Measurements from ENCODE around the gene CCDC51. TPM values are rescaled to one million over a fixed set of nuclear protein-coding genes. Genes with fewer than 3 reads are reported as not detected.

CCDC51 gene
- total RNA-seq, 1 donor from 2014 or later: 18.0 TPM

DNA sequence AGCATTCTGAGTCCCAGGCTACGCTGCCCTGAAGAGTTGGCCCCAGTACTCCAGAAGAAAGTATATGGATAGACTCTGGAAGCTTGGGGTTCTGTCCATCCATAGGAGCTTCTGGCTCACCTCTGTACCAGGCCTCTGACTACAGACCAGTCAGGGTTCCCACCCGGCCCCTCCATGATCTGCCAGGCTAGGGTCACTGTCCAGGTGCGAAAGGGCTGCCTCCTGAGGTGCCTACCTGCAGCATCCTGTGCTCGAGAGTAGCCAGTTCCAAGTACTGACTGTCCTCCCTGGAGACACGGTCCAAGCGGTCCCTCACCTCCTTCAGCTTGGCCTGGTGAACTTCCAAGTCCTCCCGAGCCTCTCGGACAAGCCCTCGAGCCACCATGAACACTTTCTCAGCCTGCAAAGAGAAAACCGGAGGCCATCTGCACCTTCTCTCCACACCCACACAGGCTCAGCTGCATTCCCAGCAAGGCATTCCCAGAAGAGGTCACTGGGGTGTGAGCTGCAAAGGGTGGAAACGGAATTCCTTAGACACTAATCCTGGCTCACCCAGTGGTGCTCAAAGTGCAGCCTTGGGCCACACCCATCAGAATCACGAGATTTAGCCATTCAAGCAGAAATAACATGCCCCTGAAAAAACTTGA lies 6.3 kb downstream of the CCDC51 start:
- DNase-seq: no peak

DNA sequence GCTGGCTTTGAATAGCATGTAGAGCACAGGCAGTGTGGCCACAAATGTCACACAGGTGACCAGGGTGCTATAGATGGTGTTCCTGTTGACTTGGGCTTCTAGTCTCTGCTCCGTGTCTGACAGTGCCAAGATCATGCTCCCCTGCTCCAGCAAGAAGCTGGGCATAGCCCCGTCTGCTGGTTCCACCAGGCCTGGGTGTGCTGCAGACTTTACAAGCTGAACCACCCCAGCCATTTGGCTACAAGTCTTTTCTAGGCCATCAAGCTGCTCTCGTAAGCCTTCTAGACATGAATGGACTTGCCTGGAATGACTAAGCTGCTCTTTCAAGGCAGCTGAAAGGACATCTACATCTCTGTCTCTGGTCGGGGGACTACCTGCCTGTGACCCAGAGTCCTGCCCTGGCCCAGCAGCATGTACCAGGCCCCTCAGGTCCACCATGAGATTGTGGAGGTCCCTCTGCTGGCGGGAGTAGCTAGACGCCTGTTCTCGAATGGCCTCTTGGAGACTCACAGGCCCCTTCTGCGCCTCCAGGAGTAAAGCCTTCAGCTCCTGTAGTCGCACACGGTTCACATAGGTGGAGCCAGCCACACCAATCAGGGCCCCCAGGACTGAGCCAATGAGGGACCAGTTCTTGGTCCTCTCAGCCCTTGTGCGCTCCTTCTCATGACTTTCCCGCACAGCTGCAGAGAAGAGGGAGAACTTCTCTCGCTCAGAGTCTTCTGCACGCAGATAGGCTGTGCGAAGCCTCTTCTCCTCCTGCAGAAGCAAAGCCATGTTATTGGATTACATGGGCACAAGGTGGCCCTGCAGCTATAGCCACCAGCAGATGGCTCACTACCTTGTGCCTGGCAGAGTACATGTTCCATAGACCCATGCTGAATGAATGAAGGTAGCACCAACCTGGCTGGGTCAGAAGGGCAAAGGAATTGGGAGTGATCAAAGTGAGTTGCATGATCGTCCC lies 7.2 kb downstream of the CCDC51 start:
- peak; percentile 36 for DNase-seq

DNA sequence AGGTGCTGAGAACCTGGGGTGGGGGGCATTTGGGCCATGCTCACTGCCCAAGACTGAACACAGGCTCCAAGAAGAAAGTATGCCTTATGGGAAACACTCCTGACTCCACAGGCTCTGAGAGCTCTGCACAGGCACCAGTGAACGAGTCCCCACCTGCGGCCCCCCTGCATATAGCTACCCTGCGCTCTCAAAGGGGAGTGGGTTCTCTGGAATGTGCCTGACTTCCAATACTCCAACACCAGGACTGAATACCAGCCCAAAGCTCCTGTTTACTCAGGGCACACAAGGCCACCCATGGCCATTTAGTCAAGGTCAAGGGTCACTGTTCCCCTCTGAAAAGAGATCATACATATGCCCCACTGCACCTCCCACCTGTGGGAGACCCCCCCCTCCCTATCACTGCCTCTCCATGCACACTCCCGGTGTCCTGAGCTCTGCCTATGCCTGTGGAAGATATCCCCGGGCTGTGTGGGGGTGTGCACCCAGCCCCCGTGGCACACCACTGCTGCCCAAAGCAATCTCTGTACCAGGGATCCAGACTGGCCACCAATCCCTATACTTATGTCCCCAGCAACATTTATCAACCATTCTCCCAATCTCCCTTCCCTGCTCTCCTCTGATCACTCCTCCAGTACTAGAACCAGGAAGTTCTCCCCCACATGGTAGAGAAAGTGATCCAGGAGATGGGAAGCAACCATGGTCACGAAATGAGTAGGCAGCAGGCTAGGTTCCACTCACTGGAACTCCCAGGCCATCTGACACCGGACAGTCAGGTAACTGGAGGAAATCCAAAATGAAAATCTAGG lies 8.5 kb downstream of the CCDC51 start:
- DNase-seq: no peak

DNA sequence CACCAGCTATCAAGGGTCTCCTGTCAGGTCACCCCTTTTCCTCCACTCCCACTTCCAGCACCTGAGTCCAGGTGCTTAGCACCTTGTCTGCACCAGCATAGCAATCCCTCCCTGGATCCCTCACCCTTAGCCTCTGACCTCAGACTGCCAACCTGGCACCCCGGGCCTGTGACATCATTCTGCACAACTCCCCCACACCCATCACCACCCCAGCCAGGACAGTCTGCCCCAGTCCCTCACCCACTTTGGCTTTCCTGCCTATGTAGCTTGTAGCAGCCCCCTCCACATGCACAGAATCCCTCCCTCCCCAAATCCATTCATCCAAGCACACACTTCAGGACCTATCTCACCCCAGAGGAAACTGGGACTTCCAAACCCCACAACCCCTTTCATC lies 9.2 kb downstream of the CCDC51 start:
- DNase-seq: no peak

DNA sequence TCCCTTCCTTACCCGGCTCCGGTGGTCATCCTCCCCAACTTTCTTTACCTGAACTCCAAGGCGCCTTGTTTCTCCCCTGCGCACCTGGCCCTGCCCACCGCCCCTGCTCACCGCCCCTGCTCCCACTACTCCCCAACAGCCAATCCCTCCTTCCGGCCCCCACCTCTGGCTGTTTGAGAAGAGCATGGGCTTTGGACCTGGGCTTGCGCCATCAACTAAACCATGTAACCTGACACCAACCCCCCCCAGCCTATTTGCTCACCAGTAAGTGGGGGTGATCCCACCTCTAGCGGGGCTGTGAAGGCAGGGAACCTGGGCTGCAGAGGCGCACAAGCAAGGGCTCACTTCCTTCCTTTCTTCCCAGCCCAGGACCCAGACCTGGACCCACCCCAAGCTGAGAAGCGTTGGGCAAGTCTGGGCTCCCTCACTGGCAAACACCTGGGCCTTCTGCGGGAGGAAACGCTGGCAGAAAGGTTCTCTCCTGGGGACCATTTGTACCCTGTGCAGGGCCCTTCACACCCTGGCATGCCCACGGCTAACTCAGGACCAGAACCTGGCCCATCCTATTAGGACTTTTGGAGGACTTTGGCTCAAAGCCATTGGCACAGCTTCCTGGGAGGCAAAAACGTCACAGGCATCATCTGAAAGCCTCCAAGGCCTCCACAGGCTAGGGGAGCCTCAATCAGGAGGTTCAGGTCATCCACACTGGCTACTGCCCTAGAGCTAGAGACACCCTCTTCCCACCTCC lies 9.8 kb downstream of the CCDC51 start, which contains the start of gene PLXNB1:
Gene PLXNB1, minus strand, starts transcription at position 127 of the 748 bp plus-strand sequence. CDS start 5,475 bp downstream, outside the sequence.
- DNase-seq: peak; percentile 30

DNA sequence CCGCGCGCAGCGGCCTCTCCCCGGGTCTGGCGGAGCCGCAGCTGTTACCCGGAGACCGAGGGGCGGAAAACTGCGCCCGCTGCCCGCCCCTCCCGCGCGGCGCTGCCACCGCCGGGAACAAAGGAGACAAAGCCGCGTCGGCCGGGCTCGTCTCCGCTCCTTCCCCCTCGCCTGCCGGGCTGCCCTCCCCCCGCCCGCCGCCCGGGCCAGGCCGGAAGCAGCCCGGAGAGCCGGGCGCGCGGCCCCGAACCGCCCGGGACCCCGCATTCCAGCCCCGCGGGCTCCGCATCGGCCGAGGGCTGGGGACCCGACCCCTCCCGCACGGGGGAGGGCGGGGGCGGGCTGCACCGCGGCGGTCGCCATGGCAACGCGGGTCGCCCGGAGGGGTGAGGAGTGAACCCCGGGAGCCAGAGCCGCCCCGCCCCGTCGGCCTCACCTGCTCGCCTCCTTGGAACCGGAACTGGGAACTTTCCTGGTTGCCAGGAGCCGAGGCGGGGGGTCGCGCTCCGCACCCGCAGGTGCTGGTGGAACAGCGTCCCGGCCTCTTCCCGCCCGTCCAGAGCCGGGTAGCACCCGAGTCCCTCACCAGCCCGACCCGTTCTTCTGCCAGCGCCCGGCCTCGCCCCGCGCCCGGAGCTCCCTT lies 10.5 kb downstream of the CCDC51 start:
- peak; percentile 41 for DNase-seq

DNA sequence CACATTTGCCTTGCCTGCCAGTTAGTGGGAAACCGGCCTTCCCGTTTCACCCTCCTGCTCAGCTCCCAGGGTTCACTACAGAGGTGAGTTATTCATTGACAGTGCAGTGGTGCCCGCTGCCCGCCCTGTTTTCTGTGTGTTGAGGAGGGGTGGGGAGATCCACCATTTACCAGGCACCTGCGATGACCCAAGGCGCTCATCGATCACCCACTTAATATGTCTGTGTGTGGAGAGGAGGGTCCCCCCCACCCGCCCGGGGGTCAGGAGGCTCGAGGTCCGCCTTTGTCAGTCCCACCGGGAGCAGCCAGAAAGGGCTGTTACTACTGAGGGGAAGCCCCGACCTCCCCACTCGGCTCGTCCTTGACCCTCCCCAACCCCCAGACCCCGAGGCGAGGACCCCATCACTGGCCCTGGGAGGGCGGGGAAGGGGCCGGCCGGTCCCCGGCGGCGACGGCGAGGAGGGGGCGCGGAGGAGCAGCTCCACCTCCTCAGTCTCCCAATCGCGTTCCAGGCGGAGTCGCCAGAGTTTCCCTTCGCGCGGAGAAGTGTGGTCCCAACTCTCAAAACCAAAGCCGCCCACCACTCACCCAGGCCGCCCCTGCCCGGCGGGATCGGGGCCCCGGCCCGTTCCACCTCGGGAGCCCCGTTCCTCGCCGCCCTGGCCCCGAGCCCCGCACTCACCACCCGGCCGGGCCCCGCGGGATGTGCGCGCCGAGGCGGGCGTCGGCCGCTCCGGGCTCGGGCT lies 11.2 kb downstream of the CCDC51 start:
- DNase-seq: peak; percentile 50

DNA sequence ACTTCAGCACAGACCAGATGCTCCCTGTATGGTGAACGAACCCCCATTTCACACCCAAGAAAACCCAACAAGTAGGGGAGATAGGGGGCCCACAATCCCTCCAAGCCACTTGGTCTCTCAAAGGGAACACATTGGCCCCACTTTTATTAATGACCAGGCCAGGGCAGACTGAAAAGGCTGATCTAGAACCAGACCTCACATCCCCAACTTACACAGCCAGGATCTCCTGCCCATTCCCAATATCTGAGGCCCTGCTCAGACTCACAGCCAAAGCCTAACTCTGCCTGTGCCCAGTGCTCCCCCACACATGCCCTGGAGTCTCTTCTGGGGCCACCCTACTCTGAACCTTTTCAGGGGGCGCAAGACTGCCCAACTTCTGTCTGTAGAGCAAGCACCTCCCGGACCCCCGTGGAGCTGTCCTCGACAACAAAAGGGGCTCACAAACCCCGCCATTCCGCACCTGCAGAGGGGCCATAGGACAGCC lies 11.8 kb downstream of the CCDC51 start:
- no peak for DNase-seq

DNA sequence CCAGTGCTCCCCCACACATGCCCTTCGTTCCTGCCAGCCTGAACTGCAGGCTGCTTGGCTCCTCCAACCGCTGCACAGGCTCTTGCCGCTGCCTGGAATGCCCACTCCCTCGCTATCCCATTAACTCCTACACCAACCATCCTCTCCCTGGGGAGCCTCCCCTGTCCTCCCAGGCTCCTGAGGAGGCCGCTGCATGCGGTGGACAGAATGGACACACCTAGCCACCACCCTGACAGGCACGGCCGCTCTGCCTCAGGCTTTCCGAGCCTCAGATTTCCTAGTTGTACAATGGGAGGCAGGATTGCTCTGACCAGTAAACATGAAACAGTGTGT lies 12.3 kb downstream of the CCDC51 start:
- no peak for DNase-seq

DNA sequence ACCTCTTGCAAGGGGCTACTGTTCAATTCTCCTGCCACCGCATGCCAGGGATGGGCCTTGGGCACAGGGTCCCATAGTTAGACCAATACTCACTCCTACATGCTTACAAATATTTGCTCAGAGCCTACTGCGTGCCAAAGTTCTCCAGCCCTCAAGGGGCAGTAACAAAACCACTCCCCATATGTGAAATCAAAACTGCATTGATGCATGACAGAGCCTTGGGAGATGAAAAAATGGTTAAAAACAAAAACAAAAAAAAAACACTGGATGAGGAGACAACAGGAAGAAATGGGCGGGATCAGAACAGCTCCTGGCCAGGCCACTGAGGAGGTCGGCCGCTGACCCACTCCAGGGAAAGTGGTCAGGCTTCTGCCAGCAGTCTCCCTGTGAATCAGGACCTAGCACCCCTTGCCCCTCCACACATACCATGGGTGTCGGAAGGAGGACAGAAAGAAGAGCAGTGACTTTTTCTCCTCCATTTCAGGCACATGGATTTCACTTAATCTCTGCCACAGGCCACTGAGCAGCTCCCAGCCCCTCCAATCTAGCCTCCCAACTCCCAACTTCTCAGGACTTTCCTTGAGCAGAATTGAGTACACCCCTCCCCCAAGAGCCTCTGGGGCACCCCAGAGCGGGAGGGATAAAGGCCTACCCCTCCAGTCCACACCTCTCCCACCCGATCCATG lies 12.8 kb downstream of the CCDC51 start:
- DNase-seq: no peak

DNA sequence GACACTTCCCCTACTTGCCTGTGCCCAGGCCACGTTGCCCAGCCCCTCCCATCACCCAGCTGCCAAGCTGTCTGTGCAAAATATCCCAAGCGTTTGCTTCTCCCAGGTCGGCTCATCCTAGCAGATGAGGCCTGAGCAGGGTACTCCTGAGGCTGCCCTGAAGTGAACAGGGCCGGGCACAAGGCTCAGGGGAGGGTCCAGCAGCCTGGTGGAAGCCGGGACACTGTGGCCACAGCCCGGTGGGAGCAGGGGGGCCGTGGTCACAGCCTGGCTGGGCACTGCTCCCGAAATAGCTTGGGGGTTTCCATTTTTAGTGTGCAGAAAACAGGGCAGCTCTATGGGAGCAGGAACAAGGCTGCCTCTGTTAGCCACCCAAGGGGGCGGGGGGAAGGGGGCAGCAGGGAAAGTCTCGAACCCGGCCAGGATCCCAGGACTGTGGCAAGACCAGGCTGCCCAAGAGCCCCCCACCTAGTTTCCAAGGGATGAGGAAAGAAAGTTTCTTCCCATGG lies 13.5 kb downstream of the CCDC51 start:
- DNase-seq: no peak

DNA sequence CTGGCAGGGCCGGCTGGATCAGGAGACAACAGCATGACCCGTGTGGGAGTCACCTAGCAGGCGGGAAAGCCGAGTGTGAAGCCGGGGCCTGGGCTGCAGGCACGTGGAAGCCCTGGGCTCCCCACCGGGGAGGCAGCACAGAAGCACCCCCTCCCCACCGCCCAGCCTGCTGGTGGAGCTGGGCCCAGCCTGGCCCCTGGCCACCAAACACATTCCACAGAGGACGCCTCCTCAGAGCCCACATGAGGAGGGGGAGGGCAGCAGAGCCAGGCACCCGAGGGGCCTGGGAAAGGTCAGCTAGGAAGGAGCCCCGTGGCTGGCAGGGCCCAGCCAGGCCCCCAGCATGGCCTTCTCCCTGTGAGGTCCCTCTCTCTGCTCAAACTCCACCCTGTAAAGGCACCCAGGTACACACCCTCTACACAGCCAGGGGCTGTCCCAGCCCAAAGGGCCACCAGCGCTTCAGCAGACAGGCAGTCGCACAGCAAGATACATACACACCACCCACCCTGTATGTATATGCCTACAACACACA lies 14.6 kb downstream of the CCDC51 start:
- no peak for DNase-seq

DNA sequence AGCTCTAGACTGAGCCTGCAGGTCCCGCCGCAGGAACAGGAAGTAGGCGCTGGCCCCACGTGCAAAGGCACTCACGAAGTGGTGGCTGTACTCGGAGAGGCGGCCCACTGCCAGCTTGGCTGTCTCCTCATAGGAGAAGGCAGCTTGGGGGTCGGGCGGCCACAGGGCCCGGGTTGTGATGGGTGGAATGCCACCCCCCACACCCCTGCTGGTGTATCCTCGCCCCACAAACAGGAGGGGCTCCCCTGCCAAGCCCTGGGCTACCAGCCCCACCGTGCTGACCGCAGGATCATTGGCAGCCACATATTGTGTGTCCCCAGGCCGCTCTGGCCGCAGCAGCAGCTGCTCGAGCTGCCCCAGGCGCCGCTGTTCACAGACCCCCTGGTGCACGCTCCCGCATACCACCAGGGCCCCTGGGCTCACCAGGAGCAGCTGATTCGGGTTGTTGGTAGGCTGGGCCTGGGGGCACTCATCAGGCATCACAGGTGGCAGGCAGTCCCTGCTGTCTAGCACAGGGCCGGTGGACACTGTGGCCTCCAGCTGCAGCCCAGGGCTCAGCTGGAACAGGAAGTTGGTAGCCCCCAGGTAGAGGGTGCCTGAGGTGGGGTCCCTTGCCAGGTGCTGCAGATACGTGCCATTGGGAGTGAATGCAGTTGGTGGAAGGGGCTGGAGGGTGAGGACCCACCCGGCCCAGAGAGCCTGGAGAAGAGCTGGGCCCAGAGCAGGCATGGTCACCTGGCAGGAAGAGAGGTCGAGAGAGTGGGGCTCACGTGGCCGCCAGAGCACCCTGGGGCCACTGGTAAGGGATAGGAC lies 15.8 kb downstream of the CCDC51 start:
- DNase-seq: no peak

DNA sequence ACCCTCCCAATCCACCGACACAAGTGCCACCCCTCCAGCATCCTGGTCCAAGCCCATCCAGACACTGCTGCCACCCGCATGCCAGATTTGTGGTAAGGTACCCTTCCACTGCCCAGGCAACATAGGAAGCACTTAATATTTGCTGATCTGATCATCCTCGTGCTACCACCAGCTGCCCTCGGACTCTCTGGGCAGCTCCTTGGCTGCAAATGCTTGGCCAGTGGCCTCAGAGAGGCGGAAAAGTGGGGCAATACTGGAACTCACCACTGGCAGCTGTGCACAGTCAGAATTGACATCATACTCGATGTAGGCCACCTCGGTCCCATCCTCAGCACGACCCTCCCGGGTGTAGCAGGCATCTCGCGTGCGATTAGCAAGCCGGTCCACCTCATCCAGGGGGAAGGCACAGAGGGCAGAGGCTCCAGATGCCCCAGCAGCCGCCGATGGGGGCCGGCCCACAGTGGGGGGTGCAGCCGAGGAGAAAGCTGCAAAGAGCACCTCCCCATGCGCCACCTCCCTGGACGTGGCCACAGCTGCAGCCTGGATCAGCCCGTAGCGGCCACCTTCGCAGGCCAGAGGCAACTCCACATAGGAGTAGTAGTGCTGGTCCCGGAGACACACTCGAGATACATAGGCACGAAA lies 16.6 kb downstream of the CCDC51 start:
- no peak for DNase-seq

DNA sequence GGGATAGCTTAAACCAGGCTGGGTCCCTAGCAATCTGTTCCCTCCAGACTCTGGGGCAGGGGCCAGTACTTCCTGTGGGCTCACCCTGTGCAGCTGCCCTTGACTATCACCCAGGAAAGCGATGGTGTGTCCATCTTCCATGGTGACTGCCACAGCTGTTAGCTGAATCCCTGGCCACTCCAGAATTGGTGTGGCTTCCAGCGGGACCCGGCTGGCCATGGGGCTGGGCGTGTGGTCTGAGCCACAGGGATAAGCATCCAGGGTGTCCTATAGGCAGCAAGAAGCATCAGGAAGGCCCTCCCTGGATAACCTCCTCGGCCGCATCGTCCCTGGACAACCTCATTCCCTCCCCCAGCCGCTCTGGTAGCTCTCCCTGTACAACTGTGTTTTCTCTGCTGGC lies 17.2 kb downstream of the CCDC51 start:
- DNase-seq: no peak

DNA sequence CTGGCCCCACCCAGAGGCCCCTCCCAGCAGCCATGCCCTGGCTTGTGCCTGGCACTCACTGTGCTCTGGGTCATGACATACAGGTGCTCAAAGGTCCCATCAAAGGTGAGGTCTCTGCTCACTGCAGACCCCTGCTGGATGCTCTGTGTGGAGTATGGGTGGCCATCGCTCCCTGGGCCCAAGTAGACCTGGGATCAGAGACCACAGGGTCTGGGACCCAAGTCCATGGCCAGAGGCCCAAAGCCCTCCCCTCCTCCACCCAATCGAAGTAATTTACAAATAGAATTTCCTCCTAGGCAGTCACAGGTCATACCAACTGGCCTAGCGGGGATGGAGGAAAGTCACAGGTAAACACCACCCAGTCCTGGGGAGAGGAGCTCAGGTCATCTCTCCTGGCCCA lies 17.6 kb downstream of the CCDC51 start:
- DNase-seq: no peak

DNA sequence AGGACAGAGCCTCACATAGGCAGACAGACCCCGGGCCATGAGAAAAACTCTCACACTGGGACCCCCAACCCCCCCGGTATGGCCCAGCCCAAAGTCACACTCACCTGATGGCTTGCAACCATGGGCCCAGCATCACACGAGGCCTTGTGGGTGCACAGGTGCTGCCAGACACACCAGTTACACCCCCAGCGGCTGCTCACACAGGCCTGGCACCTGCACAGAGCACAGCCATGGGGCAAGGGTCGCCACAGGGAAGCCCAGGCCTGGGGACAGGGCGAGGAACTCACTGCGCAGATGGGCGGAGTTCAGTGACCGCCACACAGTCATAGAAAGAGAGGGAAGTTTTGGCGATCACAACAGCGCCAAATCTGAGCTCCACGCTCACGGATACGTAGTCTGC lies 19.4 kb downstream of the CCDC51 start:
- DNase-seq: no peak

DNA sequence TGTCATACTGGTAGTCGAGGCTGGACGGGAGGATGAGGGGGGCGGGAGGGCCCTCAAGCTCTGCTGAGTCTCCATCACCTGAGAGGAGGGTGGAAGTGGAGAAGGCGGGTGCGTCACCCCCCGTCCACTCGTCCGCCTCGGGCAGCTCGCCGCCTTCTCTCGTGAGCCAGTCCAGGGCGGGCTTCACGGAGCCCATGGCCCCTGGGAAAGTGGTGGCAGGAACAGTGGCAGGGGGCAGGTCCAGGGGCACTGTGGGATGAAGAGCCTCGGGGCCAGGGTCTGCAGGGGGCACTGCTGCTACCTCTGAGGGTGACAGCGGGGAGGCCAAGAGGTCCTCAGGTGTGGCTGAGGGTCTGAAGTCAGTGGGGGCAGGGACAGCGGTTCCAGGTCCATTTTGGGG lies 20.3 kb downstream of the CCDC51 start:
- DNase-seq: no peak
